HT-29 (cell line): ENCODE results near the gene DDR2. TPM values are rescaled to one million over a fixed set of nuclear protein-coding genes. Genes with fewer than 3 reads are reported as not detected.

ENCODE experiments used
- DNase-seq: peaks from one replicate; pipeline ENCODE4 v3.0.0-alpha.2; 2015; ENCODE audit warnings: low spot score
- total RNA-seq: library from RNA; depleted of rRNA; stranded (reverse); fragments of >200 nt; shearing (Covaris generic); gene quantifications from 2 replicates; pipeline ENCODE4 v1.2.3, GENCODE V29; 2014

DDR2 gene
- total RNA-seq, 1 experiment from 2014 or later, result 0.05 TPM

GRCh38 chr1:162696286-162696862 lies 64.1 kb downstream of the DDR2 start:
- DNase-seq, result no peak

GRCh38 chr1:162697140-162697895 lies 65.1 kb downstream of the DDR2 start:
- no peak for DNase-seq

GRCh38 chr1:162699366-162699765 lies 67.1 kb downstream of the DDR2 start:
- no peak for DNase-seq

GRCh38 chr1:162700131-162700530 lies 67.9 kb downstream of the DDR2 start:
- no peak for DNase-seq

GRCh38 chr1:162701286-162701685 lies 69.0 kb downstream of the DDR2 start:
- DNase-seq, result no peak

GRCh38 chr1:162702628-162703027 lies 70.4 kb downstream of the DDR2 start:
- DNase-seq, result no peak

- DNase-seq, result no peak
Measured at GRCh38 chr1:162703708-162704107, 71.4 kb downstream of the DDR2 start.

GRCh38 chr1:162704673-162705424 lies 72.6 kb downstream of the DDR2 start:
- no peak for DNase-seq

- DNase-seq, result no peak
Measured at GRCh38 chr1:162706003-162706402, 73.7 kb downstream of the DDR2 start.

- no peak for DNase-seq
Measured at GRCh38 chr1:162706606-162707005, 74.3 kb downstream of the DDR2 start.

GRCh38 chr1:162708286-162708685 lies 76.0 kb downstream of the DDR2 start:
- no peak for DNase-seq

- no peak for DNase-seq
Measured at GRCh38 chr1:162709132-162709860, 77.0 kb downstream of the DDR2 start.

- DNase-seq, result no peak
Measured at GRCh38 chr1:162709870-162710269, 77.6 kb downstream of the DDR2 start.

- no peak for DNase-seq
Measured at GRCh38 chr1:162710345-162710744, 78.1 kb downstream of the DDR2 start.

GRCh38 chr1:162710780-162711465 lies 78.7 kb downstream of the DDR2 start:
- no peak for DNase-seq

GRCh38 chr1:162712317-162713029 lies 80.2 kb downstream of the DDR2 start:
- no peak for DNase-seq

- DNase-seq, result no peak
Measured at GRCh38 chr1:162716123-162716522, 83.9 kb downstream of the DDR2 start.

GRCh38 chr1:162716552-162716951 lies 84.3 kb downstream of the DDR2 start:
- DNase-seq, result no peak

- DNase-seq, result no peak
Measured at GRCh38 chr1:162717548-162718184, 85.4 kb downstream of the DDR2 start.

GRCh38 chr1:162719678-162720077 lies 87.4 kb downstream of the DDR2 start:
- no peak for DNase-seq
